RPMI7951 (cell line): ENCODE measurements around the gene ANAPC15. TPM values are rescaled to one million over a fixed set of nuclear protein-coding genes. Genes with fewer than 3 reads are reported as not detected.
A peak's percentile ranks its signal among the peaks of the same experiment; 100 is the strongest.

Experiments
- DNase-seq: peaks from one replicate; pipeline ENCODE4 v3.0.0-alpha.2; 2012; ENCODE audit warnings: low read depth
- total RNA-seq: library from RNA; depleted of rRNA; stranded (reverse); fragments of >200 nt; shearing (Covaris generic); gene quantifications from 2 replicates; pipeline ENCODE4 v1.2.3, GENCODE V29; 2014

ANAPC15 gene
- total RNA-seq, 1 experiment from 2014 or later, result 78.1 TPM

DNA sequence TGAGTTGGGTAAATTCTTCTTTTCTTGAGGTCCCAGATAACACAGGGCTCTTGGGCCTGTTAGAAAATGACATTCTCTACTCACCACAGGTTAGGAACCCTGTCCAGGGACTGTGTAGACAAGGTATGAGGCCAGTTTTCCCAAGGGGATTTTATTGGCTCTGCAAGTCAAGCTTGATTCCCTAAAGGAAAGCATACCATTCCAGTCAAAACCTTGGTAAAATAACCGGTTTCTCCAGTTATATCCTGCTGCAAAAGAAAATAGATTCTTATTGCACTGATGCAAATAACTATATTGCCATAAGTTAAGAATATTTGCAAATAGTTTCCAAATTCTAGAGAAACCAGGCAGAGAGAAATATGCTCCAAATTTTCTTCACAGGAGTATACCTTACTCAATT lies 13.5 kb upstream of the ANAPC15 start:
- no peak for DNase-seq

DNA sequence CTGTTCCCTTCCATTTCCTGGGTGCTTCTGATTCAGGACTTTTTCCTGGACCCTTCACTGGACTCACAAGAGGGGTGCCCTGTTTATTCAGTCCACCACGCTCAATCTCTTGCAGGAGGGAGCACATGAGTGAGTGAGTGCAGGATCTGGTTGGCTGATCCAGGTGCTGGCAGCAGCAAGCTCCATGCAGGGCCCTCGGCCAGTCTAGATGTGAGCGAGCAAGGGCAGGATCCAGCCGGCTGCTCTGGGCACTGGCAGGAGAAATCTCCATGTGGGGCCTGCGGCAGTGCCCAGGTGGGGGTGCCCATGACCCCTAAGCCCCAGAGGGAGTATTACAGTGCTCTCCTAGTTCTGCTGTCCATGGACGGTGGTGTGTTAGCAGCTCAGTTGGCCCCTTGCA lies 11.6 kb upstream of the ANAPC15 start:
- no peak for DNase-seq

DNA sequence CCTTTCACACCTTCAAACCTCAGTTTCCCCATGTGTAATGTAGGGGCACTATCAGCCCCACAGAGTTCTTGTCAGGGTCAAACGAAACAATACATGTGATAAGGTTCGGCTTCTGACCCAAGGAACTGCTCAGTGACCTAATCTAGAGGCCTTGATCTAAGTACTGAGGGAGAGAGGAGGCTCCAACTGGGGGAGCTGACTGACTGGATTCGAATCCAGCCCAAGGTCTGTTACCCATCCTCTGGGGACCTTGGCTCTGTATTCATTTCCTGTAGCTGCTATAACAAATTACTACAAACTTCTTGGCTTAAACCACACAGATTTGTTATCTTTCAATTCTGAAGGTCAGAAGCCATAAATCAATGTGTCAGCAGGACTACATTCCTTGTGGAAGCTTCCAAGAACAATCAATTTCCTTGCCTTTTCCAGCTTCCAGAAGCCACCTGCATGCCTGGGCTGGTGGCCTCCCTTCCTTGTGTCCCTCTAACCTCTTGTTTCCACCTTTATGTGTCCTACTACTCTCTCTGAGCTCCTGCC lies 10.7 kb upstream of the ANAPC15 start:
- DNase-seq, result no peak

DNA sequence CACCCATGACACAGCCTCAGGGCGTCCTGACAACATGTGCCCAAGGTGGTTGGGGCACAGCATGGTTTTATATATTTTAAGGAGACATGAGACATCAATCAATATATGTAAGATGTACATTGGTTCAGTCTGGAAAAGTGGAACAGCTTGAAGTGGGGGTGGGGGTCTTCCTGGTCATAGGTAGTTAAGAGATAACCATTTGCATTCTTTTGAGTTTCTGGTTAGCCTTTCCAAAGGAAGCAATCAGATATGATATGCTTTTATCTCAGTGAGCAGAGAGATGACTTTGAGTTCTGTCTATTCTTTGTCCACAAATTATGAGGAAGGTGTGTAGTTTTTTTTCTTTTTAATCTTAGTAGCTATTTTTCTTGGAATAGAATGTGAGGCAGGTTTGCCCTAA lies 10.1 kb upstream of the ANAPC15 start:
- DNase-seq, result no peak

DNA sequence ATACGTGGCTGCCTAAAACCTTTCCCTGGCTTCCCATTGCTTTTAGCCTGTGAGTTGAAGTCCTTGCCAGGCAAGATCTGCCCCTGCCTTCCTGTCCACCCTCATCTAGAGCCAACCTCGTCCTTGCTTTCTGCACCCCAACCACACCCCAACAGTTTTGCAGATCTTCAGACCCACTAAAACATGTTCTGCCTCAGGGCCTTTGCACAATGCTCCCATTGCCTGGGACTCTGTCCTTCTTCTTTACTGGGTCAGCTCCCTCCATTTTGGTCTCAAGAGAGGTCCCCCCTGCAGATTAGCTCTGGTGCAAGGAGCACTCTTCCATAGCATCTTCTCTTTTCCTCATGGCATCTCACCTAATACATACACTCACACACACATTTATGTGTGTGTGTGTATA lies 8.4 kb upstream of the ANAPC15 start:
- no peak for DNase-seq

DNA sequence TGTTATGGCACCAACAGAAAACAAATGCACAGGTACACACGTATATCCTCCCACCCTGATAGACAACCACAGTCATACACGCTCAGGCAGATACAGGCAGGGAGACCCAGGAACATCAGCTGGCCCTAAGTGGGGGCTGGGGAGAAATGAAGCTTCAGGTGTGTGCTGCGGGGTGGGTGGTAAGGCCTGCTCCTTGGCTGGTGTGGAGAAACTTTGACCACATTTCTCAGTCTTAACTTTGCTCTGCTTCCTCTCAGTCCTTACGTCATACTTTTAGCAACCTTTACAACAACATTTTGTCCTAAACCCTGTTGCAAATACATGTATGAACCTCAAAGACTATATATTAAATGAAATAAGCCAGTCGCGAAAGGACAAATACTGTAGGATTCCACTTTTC lies 6.7 kb upstream of the ANAPC15 start:
- DNase-seq, result no peak

DNA sequence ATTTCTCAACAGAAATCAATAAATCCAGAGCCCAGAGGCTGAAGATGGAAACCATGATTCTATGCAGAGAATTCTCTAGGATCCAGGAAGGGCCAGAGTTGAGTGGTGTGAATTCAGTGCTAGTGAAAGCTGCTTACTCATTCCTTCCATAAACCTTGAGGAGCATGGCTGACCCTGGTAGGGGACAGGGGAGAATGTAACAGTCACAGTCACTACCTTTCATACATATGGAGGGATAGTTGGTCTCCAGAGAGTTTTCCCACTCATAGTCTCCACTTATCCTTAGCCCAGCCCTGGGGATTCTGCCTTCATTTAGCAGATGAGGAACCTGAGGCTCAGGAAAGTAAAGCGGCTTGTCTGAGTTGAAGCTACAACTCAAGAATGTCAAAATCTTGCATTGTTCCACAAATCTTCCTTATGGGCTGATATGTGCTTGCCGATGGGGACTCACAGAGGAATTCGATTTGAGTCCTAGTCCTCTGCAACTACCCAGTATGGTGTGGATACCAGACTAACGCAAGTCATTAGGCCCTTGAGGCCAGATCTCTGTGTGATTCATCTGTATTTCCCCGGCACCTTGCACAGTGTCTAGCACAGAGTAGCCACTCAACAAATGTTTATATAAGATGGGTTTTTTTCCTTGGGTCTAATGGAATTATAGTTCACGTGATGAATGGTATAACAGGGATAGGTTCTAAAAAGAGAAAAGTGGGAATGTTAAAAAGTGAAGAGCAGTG lies 3.7 kb upstream of the ANAPC15 start:
- DNase-seq, result no peak

DNA sequence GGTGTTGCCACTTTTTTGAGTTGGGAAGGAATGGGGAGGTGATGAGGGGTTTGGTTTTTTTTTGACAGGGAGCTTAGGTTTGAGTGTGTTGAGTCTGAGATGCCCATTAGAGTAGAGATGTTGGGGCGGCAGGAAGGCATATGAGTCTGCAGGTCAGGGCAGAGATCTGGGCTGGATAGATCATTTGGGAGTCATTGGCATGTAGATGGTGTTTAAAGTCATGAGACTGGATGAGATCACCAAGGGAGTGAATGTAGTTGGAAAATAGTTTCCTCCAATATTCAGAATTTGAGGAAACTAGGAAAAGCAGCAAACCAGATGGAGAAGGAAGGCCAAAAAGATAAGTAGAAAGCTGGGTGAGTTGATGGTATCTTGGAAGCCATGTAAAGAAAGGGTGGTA lies 2.1 kb upstream of the ANAPC15 start:
- DNase-seq, result no peak

DNA sequence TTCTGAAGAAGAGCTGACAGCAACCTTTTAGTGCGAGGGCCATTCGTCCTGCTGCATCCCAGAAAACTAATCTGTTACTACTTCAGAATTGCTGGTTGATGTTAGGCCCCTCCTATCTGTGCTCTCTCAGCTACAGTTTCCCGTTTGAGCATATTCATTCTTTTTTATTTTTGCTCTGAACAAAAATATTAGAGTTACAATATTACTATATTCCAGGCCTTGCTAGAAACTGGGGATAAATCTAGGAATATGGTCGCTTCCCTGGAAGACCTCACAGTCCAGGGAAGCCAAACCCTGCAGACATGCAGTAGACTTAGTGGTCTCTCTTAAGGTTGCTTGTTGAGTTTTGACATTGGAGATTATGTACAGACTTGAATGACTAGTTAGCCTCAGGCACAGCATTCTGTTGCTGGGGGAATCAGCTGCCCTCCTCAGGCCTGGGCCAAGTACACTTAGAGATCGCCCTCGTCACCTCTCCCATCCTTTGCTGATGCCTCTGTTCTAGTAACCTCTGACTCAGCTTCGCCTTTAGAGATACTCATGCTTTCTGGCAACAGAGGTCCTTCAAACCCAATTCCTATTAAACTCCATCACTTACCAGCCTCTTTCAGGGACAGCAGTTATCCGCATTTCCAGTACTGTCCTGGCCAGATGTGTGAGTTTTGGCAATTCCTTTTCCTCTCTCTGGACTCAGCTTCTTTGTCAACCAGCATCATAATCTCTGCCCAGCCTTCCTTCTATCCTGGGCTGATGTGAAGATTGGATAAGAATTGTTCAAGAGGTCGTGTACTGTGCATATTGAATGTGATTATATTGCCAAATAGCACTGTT lies 698 bp upstream of the ANAPC15 start:
- DNase-seq, result peak; percentile 78

DNA sequence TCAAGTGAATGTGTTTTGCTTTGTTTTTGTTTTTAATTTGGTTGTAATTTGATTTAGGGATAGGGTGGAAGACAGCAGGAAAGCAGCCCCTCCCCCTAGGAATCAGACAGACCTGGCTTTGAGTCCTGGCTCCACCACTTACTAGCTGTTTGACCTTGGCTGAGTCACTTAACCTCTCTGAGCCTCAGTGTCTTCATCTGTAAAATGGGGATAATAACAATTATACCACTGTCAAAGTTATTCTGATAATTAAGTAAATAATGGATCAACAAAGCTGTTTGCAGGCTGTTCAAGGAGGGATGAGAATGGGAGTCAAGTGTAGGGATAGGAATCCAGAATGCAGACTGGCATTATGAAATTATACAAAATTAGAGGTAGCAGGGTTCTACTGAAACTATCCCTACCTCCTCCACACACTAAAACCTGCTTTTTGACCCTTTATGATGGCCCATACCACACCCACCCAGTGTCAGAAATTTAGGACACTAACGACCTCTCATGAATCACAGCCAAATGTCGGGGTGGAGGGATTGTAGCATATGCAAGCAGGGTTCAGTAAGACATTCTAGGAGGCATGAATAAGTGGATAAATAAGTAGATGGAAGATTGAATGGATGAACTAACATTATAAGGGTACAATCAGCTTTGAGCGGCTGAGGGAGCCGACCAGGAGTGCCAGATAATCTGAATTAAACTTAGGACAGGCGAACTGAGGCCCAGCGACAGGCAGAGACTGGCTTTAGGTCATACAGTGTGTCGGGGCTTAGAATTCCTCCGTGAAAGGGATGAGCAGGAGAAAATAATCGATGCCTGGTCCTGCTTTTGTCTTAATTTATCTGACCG lies 974 bp downstream of the ANAPC15 start:
- no peak for DNase-seq

DNA sequence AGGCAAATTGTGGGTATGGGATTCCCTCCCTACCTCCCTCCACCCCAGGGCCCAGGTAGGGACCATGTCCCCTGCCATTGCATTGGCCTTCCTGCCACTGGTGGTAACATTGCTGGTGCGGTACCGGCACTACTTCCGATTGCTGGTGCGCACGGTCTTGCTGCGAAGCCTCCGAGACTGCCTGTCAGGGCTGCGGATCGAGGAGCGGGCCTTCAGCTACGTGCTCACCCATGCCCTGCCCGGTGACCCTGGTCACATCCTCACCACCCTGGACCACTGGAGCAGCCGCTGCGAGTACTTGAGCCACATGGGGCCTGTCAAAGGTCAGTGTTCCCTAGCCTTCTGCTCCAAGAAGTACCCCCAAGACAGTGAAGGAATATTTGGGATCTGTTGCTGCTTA lies 6.6 kb downstream of the ANAPC15 start, which contains the start of gene TOMT:
Gene TOMT, plus strand, starts transcription at position 37 of the 400 bp plus-strand sequence. Its CDS starts 28 bp downstream, at position 65.
- no peak for DNase-seq

DNA sequence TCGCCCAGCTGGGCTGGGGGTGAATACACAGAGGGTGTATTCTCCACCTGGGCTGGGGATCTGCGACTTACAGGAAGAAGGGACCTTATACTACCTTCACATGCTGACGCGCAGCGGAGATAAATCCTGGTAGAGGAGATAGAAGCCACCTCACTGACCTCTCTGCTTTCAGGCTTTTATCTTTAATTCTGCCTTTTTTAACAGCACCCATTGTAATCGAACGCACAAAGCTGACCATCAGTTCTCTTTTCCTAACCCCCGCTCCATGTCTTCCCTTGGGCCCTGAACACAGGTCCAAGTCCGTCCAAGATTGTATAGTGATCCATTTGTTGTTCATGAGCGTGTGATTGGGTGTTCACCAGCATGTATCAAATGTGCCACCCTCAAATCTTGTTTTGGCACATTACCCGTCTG lies 8.7 kb downstream of the ANAPC15 start:
- DNase-seq, result no peak

DNA sequence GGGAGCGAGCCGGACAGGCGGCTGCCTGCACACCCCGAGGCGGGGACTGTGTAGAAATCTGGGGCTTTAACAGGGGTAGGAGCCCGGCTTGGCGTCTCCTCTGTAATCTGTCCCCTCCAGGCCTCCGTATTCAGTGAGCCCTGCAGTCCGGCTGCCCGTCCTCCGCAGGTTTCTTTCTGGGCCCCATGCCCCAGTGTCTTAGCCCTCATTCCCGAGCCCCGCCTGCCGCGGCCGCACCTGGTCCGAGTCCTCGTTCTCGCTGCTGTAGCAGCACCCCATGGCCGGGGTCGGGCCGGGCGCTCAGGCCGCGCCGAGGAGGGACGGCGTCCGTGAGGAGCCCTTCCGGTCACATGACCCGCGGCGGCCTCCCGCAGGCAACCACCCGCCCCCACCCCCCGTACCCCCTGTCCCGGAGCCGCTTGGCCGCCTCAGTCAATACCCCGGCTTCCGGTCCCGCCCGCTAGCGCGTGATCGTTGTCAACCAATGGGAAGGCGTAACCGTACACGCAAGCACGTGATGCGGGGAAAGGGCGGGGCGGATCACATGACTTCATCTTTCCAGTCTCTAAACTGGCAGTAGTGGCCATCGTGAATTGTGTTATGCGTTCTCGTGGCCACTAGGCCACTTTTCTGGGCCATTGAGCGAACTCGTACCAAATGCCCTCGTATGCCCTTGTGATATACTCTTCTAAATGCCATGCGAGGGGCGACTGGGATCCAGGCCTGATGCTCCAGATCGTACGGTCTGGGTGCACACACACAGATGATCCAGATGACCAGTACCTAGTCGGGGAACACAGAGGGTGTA lies 9.3 kb downstream of the ANAPC15 start, which contains the start of gene LAMTOR1:
Gene LAMTOR1, minus strand, starts transcription at position 352 of the 808 bp plus-strand sequence. Its CDS starts 73 bp downstream, at position 279.
- DNase-seq, result peak; percentile 99

DNA sequence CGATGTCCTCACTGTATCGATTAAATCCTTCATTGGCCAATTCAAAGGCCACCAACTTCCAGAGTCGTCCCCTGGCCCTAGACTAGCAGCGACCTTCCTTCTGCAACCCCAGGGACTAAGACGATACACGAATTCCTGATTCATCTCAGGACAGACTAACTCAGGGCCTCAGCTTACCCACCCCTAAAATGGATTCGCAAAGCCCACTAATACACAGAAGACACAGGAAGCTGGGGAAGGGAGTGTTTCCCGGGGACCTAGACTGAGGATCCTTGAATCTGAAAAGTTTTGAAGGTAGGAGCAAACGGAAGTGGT lies 9.9 kb downstream of the ANAPC15 start:
- no peak for DNase-seq

DNA sequence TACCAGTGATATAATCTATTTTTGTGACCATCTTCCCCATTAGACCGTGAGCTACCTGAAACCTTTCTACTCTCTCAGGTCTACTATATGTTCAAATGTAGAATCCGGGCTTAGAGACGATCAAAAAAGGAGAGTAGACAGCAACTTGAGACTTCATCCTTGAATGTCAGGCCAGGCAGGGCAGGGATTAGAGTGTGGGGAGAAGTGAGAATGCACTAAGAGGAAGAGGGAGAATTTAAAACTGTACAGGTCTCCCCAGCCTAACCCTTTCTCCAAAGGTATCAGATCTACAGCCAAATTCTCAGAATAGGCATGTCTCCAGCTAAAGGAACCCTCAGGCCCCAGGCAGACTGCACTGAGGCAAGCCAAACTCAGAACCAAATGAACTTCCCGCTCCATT lies 10.3 kb downstream of the ANAPC15 start:
- no peak for DNase-seq

DNA sequence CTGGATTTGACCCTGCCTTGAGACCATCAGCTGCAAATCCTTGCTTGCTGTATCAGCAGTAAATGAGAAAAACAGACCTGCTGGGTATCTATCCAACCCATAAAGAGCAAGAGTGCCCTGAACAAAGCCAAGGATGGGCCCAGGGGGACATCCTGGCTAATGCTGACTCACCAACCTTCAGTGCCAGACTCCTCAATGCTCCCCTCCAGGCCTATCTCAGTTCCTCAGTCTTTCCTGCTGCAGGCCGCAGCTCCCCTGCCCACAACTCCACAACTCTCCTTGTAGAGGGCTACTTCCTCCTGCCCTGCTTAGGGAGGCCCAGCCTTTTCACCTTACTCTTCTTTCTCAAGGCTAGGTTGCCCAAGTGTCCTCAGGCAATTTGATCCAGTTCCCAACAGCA lies 12.0 kb downstream of the ANAPC15 start:
- DNase-seq, result peak; percentile 36

DNA sequence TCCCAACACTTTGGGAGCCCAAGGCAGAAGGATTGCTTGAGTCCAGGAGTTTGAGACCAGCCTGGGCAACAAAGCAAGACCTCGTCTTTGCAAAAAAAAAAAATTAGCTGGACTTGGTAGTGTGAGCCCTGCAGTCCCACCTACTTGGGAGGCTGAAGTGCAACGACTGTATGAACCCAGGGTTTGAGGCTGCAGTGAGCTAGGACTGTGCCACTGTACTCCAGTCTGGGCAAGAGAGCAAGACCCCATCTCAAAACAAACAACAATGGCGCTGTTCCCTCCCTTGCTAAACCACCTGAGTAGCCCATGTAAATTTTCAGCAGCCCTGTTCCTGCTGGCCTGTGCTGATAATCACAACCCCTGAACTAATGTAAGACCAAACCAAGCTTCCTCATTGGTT lies 12.5 kb downstream of the ANAPC15 start:
- no peak for DNase-seq

DNA sequence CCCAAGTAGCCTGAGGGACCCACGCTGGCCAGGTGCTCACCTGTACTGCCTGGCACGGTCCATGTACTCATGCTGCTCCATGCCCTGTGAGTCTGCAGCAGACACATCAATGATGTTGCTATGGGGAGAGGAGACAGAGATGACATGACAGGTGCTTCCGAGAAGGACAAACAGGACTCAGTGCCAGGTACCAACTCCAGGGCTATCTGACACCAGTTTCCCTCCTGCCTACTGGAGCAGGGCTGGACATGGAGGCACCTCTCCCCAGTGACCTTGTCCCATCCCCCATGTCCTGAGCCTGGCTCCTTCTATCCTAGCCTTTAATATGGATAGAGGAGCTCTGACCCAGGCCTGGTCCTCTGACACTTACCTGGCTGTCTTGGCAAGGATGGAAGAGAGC lies 13.8 kb downstream of the ANAPC15 start:
- no peak for DNase-seq

DNA sequence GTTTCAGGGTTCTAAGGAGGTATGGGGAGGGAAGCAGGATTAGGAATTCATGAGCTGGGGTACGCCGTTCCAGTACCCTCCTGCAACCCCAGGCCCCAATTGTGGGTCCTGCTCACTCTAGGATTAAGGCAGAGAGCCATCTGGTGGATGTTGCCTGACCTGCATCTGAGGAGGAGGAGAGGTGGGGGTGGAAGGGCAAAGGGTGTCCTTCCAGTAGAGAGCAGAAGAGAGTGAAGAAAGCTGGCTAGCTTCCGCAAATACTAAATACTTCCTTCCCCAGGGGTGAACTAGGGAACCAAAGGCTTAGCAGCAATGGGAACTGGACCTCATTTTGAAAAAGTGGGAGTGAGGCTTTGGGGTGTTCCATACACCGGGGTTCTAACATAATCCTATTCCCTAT lies 21.2 kb downstream of the ANAPC15 start:
- DNase-seq, result peak; percentile 41

DNA sequence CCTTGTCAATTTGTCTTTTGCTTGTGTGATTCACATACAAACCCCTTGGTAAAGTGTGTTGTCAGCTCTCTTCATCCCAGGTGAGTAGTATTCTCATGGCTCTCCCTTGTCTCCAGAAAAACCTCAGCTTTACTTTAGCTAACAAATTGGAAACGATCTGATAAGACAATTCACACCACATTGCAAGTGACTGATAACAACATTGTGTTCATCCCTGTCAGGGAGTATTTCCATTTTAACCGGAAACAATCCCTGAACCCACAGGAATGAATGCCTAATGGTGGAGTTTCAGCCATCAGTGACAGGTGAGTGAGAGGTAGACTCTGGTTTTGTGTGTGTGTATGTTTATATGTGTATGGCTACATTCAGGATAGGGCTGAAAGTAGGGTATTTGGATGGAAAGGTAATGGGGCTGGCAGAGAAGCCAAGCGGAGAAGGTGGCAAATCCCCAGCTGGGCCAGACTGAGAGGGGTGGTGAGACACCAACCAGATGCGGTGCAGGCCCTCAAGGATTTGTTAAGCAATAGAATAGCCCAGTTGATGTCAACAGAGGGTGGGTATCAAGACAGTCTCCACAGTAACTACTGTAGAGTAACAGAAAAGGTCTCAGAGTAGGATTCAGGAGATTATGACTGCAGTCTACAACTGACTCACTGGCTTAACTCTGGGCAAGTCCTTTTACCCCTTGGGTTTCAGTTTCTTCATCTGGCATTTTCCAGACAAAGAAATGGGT lies 24.3 kb downstream of the ANAPC15 start:
- no peak for DNase-seq
